ENCODE data around the gene TATDN2. TPM values are rescaled to one million over a fixed set of nuclear protein-coding genes. Genes with fewer than 3 reads are reported as not detected.

Gene TATDN2
- polyA plus RNA-seq, 4 donors: 29.5 to 36.3 (median 33.8) TPM

GRCh38 chr3:10312861-10313260 lies 64.6 kb downstream of the TATDN2 start:
- DNase-seq (ENCODE audit: low read depth in 4 of 4, low spot score in 3 of 4): no peak

GRCh38 chr3:10315101-10315500 lies 66.8 kb downstream of the TATDN2 start:
- DNase-seq (ENCODE audit: low read depth in 4 of 4, low spot score in 3 of 4): no peak

DNA sequence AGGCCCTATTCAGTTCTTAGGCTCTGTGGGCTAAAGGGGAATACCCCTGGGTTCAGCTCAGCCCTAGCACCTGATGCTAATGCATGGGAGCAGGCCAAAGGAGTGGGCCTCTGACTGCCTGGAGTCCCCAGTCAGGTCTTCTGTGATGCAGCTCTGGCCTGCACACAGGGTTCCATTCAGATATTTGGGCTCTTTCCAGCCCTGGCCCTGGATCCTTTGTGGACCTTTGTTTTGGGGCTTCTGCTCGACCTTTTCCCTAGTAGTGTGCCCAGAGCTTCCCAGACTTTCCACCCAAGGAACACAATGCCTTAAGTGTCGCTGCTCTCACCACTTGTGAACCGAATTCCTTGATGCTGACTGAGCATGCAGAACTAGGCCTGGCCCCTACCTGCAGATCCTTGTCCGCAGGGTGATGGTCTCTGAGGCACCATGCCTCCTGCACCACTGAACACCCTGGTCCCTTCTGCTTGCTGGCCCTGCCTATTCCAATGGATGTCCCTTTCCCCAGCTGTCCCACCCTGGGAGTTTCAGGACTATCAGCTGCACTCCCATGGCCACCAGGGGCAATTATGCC lies 67.6 kb downstream of the TATDN2 start:
- no peak for DNase-seq (ENCODE audit: low read depth in 4 of 4, low spot score in 3 of 4)

GRCh38 chr3:10317311-10317960 lies 69.2 kb downstream of the TATDN2 start:
- DNase-seq (ENCODE audit: low read depth in 4 of 4, low spot score in 3 of 4): no peak

DNA sequence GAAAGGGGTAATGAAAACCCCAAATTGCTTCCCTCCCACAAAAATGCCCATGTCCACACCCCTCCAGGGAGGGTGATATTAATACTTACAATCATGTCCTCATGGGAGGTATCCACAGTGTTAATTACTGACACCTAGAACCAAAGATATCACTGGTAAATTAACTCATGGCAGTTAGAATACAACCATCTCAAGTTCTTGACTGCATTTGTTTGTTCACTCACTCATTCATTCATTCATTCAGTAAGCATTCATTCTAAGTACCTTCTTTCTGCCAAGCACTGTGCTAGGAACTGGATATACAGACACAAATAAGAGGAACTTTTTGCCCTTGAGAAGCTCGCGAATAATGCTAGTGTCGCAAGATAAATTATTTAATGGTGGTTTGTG lies 69.7 kb downstream of the TATDN2 start:
- no peak for DNase-seq (ENCODE audit: low read depth in 4 of 4, low spot score in 3 of 4)

DNA sequence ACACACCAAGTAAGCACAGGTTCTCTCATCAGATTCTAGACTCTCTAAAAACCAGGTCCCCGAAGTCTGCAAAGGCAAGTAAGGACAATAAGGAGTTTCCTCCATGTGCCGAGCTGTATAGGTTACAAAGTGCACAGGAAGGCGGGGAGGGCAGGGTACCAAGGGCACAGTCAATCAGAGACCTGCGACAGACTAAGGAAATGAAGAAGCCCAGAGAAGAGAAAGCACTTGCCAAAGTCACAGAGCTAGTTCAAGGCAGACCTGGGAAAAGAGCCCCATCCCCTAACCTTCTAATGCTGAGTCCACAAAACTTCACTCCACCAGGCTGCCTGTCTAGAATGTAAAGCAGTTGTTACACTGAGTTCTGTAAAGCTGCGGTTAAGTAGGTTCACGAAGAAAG lies 71.0 kb downstream of the TATDN2 start:
- DNase-seq (ENCODE audit: low read depth in 4 of 4, low spot score in 3 of 4): no peak

DNA sequence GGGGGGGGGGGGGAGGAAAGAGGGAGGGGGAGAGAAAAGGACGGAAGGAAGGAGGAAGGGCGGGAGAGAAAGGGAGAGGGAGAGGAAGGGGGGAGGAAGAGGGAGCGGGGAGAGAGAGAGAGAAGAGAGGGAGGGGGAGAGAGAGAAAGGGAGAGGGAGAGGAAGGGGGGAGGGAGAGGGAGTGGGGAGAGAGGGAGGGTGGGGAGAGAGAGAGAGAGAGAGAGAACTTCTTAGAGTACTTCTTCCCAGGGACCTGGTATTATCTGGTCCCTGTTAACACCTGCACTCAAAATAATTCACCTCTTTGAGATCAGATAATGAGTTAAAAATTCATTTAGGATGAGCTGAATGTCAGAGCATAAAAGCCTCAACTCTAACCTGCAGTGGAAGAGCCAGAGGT lies 71.5 kb downstream of the TATDN2 start:
- no peak for DNase-seq (ENCODE audit: low read depth in 4 of 4, low spot score in 3 of 4)

GRCh38 chr3:10320320-10320677 lies 72.0 kb downstream of the TATDN2 start:
- no peak for DNase-seq (ENCODE audit: low read depth in 4 of 4, low spot score in 3 of 4)

DNA sequence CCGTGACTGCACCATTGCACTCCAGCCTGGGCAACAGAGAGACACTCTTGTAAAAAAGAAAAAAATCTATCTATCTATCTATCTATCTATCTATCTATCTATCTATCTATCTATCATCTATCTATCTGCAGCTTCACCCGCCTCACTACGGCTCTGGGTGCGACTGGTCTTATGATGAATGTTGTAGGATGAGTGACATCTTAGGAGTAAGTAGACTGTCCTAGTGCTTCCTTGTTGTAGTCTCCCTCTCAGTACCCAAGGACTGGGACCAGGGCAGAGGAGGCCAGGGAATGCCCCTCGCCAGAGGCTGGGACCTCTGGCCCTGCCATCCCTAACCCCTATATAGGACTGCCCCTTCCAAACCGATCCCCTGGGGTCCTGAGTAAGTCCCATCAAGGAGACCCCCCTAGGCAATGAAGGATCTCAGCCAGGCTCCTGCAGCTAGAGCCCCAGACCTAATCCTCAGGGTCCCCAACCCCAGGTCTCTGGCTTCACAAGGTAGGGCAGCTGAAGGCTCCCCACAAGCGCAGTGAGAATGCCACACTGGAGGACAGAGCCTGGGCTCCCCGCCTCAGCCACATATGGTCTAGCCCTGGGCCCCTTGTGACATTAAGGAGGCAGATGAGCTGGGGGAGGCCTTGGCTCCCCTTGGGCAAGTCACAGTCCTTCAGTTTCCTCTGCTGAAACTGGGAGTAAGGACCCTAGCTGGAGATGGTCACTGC lies 73.5 kb downstream of the TATDN2 start:
- no peak for DNase-seq (ENCODE audit: low read depth in 4 of 4, low spot score in 3 of 4)

- no peak for DNase-seq (ENCODE audit: low read depth in 4 of 4, low spot score in 3 of 4)
Measured at GRCh38 chr3:10322352-10322710, 74.1 kb downstream of the TATDN2 start.

GRCh38 chr3:10327592-10327991 lies 79.3 kb downstream of the TATDN2 start:
- no peak for DNase-seq (ENCODE audit: low read depth in 4 of 4, low spot score in 3 of 4)

DNA sequence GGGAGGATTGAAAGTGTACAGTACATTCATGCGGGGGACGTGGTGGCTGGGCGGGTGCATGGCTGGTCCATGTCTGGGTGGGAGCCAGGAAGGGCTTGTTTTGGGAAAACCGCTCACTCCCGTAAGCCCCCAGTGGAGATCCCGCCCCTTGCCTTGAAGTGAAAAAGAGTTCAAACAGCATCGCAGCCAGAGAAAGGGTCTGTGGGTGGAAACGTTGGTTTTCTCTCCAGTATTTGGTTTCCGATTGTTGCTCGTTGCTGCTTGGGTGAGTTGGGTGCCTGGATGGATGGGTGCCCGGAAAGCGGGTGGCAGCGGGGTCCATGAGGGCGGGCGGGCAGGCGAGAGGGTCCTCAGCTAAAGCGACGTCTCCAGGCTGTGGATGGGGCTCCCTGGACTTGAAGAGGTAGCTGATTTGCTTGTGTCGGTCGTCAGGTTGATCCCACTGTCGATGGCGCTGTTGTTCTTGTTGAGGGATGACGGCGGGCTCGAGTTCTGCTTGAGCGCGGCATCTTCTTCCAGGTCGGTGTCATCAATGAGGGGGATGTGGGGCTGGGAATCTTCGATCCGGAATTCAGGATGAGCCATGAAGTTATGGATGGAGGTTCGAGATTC lies 80.3 kb downstream of the TATDN2 start:
- no peak for DNase-seq (ENCODE audit: low read depth in 4 of 4, low spot score in 3 of 4)

- DNase-seq (ENCODE audit: low read depth in 4 of 4, low spot score in 3 of 4): no peak
Measured at GRCh38 chr3:10329495-10330015, 81.3 kb downstream of the TATDN2 start.

- DNase-seq (ENCODE audit: low read depth in 4 of 4, low spot score in 3 of 4): no peak
Measured at GRCh38 chr3:10330319-10330718, 82.1 kb downstream of the TATDN2 start.

Other genes starting within 250 kb of the TATDN2 start
- gene FANCD2, start 222.0 kb upstream of the TATDN2 start, polyA plus RNA-seq (ENCODE audit: insufficient read length in 4 of 4): 10 to 100 TPM; 14.6 to 22.0 (median 18.6) TPM
- under 1 TPM in 1 of 4 donors, not detected in 3; 0.52 TPM for gene FANCD2OS, start 140.2 kb upstream of the TATDN2 start, polyA plus RNA-seq (ENCODE audit: insufficient read length in 4 of 4)
- 100 to 1,000 TPM; 190 to 208 (median 200) TPM for gene BRK1, start 132.8 kb upstream of the TATDN2 start, polyA plus RNA-seq (ENCODE audit: insufficient read length in 4 of 4)
- 10 to 100 TPM; 75.8 to 85.0 (median 83.8) TPM for gene VHL, start 106.7 kb upstream of the TATDN2 start, polyA plus RNA-seq (ENCODE audit: insufficient read length in 4 of 4)
- under 1 TPM; 0.63 to 0.95 (median 0.73) TPM for gene IRAK2, start 83.5 kb upstream of the TATDN2 start, polyA plus RNA-seq (ENCODE audit: insufficient read length in 4 of 4)
- gene GHRL, start 44.5 kb downstream of the TATDN2 start, polyA plus RNA-seq (ENCODE audit: insufficient read length in 4 of 4): 1 to 10 TPM; 1.5 to 4.5 (median 2.7) TPM
- 100 to 1,000 TPM; 108 to 131 (median 123) TPM for gene SEC13, start 72.7 kb downstream of the TATDN2 start, polyA plus RNA-seq (ENCODE audit: insufficient read length in 4 of 4)